ENCODE results near the gene CHN2.

DNA sequence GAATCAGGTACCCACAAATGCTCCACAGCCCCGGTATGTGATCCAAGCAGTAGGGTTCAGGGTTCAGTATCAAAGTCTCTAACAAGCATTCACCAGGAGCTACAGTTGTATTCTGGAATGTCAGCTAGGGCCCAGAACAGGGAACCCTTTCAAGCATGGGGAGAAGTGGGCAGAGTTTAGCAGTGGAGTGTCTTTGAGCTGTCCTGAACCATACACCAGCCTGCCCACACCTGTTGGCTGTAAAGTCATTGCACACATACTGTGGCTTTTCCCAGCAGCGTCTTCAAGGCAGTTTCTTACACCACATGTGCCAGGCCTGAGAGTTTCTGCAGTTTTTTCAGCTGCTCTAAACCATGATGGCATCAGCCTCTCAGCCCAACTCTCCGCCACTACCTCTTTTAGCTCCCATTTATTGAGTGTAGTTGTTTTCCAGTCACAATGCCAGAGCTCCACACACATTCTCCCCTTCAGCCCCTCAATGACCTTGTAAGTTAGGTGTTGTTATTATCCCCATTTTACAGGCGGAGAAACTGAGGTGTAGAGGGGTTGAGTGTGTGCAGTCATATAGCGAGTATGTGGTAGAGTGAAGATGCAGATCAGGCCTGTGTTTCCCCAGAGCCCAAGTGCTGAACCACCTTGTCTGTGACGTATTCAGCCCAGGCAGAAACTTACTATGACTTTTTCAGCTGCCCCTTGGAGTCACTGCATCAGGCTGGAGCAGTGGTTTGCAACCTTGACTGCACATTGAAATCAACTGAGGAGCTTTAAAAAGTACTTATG, 83.1 kb downstream of the CHN2 start:
- TF ChIP-seq, protein P1, sequence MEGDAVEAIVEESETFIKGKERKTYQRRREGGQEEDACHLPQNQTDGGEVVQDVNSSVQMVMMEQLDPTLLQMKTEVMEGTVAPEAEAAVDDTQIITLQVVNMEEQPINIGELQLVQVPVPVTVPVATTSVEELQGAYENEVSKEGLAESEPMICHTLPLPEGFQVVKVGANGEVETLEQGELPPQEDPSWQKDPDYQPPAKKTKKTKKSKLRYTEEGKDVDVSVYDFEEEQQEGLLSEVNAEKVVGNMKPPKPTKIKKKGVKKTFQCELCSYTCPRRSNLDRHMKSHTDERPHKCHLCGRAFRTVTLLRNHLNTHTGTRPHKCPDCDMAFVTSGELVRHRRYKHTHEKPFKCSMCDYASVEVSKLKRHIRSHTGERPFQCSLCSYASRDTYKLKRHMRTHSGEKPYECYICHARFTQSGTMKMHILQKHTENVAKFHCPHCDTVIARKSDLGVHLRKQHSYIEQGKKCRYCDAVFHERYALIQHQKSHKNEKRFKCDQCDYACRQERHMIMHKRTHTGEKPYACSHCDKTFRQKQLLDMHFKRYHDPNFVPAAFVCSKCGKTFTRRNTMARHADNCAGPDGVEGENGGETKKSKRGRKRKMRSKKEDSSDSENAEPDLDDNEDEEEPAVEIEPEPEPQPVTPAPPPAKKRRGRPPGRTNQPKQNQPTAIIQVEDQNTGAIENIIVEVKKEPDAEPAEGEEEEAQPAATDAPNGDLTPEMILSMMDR (IDR thresholded peaks at IDR 0.05) = no peak
- TF ChIP-seq POLR2A (IDR thresholded peaks at IDR 0.05) (no peak), POLR2AphosphoS5 (IDR thresholded peaks at IDR 0.05) (no peak)

Measured in upper lobe of left lung (tissue), 4 donors.